C4-2B (cell line): Measurements from ENCODE around the gene PTDSS2.

Experiments
- CTCF ChIP-seq: fragments of 450-650 bp; conservative IDR thresholded peaks from 2 replicates; pipeline ENCODE4 v1.5.1; 2017; ENCODE audit warnings: mild to moderate bottlenecking
- ZFX ChIP-seq: fragments of 450-650 bp; IDR thresholded peaks from 2 replicates; pipeline ENCODE4 v1.6.1; 2017

- no peak for TF ChIP-seq CTCF
- TF ChIP-seq ZFX, result no peak
These were observed 24.8 kb upstream of the PTDSS2 start for GRCh38 chr11:425301-425700.
